ENCODE results near the gene CASZ1.

DNA sequence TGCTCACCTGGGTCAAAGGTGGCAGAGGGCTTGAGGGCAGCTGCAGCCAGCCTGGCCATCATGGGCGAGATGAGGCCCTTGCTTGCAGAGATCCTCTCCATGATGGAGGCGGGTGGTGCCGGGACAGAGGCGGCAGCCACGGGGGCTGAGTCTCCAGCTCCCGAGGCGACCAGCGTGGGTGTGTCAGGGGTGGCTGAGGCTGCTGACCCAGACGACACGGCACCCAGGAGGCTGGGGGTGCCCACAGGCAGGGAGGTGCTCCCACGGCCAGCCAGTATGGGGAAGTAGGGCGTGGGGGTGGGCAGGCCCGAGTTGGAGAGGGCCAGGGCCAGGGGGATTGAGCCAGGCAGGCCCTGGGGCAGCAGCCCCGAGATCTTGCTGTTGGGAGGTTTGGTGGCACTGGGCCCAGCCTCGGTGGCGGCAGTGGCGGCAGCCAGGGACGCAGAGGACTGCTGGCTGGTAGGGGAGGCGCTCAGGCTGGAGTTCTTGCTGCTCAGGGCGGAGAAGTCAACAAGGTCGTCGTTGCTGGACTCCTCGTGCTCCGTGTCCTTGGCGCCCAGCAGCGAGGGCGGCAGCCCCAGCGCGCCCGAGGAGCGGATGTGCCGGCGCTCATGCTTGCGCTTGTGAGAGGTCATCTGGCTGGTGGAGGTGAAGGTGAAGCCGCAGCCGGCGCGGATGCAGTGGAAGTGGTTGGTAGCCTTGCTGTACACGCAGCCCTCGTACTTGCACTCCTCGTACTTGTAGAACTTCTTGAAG lies 142.9 kb downstream of the CASZ1 start:
- TF ChIP-seq POLR2A (IDR thresholded peaks at IDR 0.05; ENCODE audit: low read depth, low read length) (no peak), TAF1 (IDR thresholded peaks at IDR 0.05; ENCODE audit: borderline replicate concordance, low read depth, low read length) (no peak), POLR2AphosphoS5 (IDR thresholded peaks at IDR 0.05; ENCODE audit: low read depth, low read length) (no peak)

Measured in GM12892 (cell line).